Endodermal cell (in vitro differentiated cells): Measurements from ENCODE around the gene MAP2K5. TPM values are rescaled to one million over a fixed set of nuclear protein-coding genes. Genes with fewer than 3 reads are reported as not detected.

ENCODE experiments used
- DNase-seq: peaks from one replicate; pipeline ENCODE4 v3.0.0-alpha.2; 2017
- H3K27ac ChIP-seq: 2 replicates; pipeline ENCODE4 v1.5.1; 2013; ENCODE audit warnings: mild to moderate bottlenecking, low read depth, low read length, moderate library complexity
- H3K27me3 ChIP-seq: 2 replicates; pipeline ENCODE4 v1.6.1; 2013; ENCODE audit warnings: mild to moderate bottlenecking, low read length, moderate library complexity; ENCODE audit not compliant: insufficient read depth, control insufficient read depth, poor library complexity, severe bottlenecking
- H3K36me3 ChIP-seq: 2 replicates; pipeline ENCODE4 v1.7.0; 2013; ENCODE audit warnings: mild to moderate bottlenecking, low read length, moderate library complexity; ENCODE audit not compliant: control insufficient read depth, insufficient read depth
- H3K4me1 ChIP-seq: one replicate; pipeline ENCODE4 v1.7.0; 2013; ENCODE audit warnings: low read length; ENCODE audit not compliant: control insufficient read depth, insufficient read depth
- H3K4me3 ChIP-seq: 2 replicates; pipeline ENCODE4 v1.5.1; 2013; ENCODE audit warnings: mild to moderate bottlenecking, low read length, moderate library complexity
- H3K9ac ChIP-seq: 2 replicates; pipeline ENCODE4 v1.6.1; 2013; ENCODE audit warnings: mild to moderate bottlenecking, low read length, moderate library complexity; ENCODE audit not compliant: poor library complexity, severe bottlenecking; ENCODE audit errors: extremely low read depth
- H3K9me3 ChIP-seq: 2 replicates; pipeline ENCODE4 v1.6.1; 2013; ENCODE audit warnings: mild to moderate bottlenecking, low read length, moderate library complexity; ENCODE audit not compliant: control insufficient read depth
- H3K27ac Mint-ChIP-seq: 2 replicates; pipeline ENCODE4 v1.8.0; 2020; ENCODE audit warnings: mixed read lengths
- H3K27me3 Mint-ChIP-seq: 2 replicates; pipeline ENCODE4 v1.8.0; 2021; ENCODE audit warnings: mild to moderate bottlenecking, mixed read lengths; ENCODE audit not compliant: insufficient read depth
- H3K36me3 Mint-ChIP-seq: 2 replicates; pipeline ENCODE4 v1.8.0; 2020; ENCODE audit warnings: low read depth, mixed read lengths
- H3K4me1 Mint-ChIP-seq: 2 replicates; pipeline ENCODE4 v1.8.0; 2020; ENCODE audit warnings: mixed read lengths
- H3K4me3 Mint-ChIP-seq: 2 replicates; pipeline ENCODE4 v1.8.0; 2020; ENCODE audit warnings: mild to moderate bottlenecking, moderate library complexity, mixed read lengths
- H3K9me3 Mint-ChIP-seq: 2 replicates; pipeline ENCODE4 v1.8.0; 2020; ENCODE audit warnings: mild to moderate bottlenecking, mixed read lengths
- WGBS, 2 experiments: methylation state at CpG; one replicate each; pipeline versions ENCODE4 v1.1.5 to v1.1.7; 2013; ENCODE audit warnings: missing lambda C conversion rate in 2 of 2, mixed read lengths in 1 of 2; ENCODE audit not compliant: insufficient coverage in 1 of 2, insufficient read length in 1 of 2; 5-methylcytosine and 5-hydroxymethylcytosine counted together
- total RNA-seq, 2 donors: library from RNA; stranded (reverse); fragmentation: NEBNext Ultra II Directional in 1 of 2; extraction: Animal tissue kit (Norgen Biotek cat#: 25700) in 1 of 2; gene quantifications; 2 replicates in 1 of 2; 3 replicates in 1 of 2; pipeline ENCODE4 v1.2.1, GENCODE V29; 2021
- TF ChIP-seq, protein P1 (sequence below): fragments of 200-600 bp; sonication (generic); conservative IDR thresholded peaks from 2 replicates; pipeline ENCODE4 v1.5.0; 2021; ENCODE audit warnings: antibody characterized with exemption, mild to moderate bottlenecking

Gene MAP2K5
- total RNA-seq, 2 donors from 2014 or later: 17.1 to 26.7 TPM

DNA sequence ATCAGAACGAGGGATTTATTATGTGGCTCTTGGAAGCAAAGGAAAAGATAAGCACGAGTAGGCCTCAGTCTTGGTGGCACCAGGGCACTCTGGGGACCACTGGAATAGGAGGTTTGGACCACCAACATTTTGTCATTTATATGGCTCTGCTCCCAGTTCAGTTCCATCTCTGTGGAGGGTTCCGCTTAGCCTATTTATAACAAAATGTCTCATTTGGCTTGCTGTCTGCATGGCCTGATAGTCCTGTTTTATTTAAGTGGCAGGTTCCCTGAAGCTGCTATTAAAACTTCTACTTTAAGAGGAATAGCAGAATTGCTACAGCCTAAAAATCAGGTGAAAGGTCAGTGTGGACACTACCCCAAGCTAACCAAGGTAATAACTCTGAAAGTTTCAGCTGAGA lies 27.2 kb downstream of the MAP2K5 start:
- Mint-ChIP-seq H3K36me3 (peaks cover 8% of the 10 kb centered on the region), H3K4me3 (no peak overlapping the region), H3K27me3 (no peaks in the 10 kb centered on the region), H3K9me3 (no peaks in the 10 kb centered on the region), H3K4me1 (peaks cover 11% of the 10 kb centered on the region), H3K27ac (no peak overlapping the region)
- Histone ChIP-seq H3K36me3 (no peaks in the 10 kb centered on the region), H3K4me3 (no peak overlapping the region), H3K4me1 (no peaks in the 10 kb centered on the region), H3K9ac (no peak overlapping the region), H3K27ac (no peak overlapping the region), H3K9me3 (no peaks in the 10 kb centered on the region), H3K27me3 (no peaks in the 10 kb centered on the region)
- TF ChIP-seq, protein P1, sequence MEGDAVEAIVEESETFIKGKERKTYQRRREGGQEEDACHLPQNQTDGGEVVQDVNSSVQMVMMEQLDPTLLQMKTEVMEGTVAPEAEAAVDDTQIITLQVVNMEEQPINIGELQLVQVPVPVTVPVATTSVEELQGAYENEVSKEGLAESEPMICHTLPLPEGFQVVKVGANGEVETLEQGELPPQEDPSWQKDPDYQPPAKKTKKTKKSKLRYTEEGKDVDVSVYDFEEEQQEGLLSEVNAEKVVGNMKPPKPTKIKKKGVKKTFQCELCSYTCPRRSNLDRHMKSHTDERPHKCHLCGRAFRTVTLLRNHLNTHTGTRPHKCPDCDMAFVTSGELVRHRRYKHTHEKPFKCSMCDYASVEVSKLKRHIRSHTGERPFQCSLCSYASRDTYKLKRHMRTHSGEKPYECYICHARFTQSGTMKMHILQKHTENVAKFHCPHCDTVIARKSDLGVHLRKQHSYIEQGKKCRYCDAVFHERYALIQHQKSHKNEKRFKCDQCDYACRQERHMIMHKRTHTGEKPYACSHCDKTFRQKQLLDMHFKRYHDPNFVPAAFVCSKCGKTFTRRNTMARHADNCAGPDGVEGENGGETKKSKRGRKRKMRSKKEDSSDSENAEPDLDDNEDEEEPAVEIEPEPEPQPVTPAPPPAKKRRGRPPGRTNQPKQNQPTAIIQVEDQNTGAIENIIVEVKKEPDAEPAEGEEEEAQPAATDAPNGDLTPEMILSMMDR: no peak
- no peak for DNase-seq
- WGBS, 2 experiments: 82 to 90% methylated on average over 3 of the region's 3 CpGs

DNA sequence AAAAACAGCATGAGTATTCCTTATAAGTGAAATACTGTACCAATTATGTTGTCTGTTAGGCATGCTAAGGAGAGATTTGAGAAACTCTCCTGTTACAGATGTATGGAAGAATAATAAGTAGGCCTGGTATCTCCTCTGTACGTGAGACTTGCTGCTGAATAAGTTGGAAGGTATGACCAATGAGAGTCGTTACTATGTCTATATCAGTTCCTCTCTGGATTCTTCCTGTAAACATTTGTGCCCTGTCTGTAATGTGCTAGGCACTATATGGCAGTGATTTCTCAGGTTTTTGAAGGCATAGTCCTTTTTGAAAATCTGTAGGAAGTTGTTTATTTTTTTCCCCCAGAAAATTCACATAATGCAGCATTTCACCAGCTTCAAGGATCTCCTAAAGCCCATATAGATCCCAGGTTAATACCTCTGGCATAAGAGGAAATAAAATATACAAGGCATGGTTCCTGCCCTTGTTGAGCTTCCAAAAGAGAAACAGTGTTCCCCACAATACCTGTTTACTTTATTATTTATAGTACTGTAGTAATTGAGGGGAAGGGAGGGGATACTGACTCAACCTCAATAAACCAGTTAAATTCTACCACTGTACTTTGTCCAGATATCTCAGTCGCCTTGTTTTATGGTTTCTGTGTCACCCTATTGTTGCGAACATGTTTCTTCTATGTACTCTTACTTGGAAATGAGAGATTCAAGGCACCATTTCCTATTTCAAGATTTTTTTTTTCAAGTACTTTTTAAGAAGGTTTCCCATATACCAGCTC lies 28.6 kb downstream of the MAP2K5 start:
- Mint-ChIP-seq H3K27ac (no peak overlapping the region), H3K4me3 (no peak overlapping the region), H3K9me3 (no peaks in the 10 kb centered on the region), H3K27me3 (no peaks in the 10 kb centered on the region), H3K36me3 (peaks cover 4% of the 10 kb centered on the region), H3K4me1 (peaks cover 15% of the 10 kb centered on the region)
- no peak for DNase-seq
- Histone ChIP-seq H3K27me3 (no peaks in the 10 kb centered on the region), H3K36me3 (no peaks in the 10 kb centered on the region), H3K9ac (no peak overlapping the region), H3K27ac (no peak overlapping the region), H3K4me3 (no peak overlapping the region), H3K9me3 (no peaks in the 10 kb centered on the region), H3K4me1 (no peaks in the 10 kb centered on the region)
- 92 to 97% methylated on average over 4 of the region's 4 CpGs for WGBS, 2 experiments
- TF ChIP-seq, protein P1: no peak

DNA sequence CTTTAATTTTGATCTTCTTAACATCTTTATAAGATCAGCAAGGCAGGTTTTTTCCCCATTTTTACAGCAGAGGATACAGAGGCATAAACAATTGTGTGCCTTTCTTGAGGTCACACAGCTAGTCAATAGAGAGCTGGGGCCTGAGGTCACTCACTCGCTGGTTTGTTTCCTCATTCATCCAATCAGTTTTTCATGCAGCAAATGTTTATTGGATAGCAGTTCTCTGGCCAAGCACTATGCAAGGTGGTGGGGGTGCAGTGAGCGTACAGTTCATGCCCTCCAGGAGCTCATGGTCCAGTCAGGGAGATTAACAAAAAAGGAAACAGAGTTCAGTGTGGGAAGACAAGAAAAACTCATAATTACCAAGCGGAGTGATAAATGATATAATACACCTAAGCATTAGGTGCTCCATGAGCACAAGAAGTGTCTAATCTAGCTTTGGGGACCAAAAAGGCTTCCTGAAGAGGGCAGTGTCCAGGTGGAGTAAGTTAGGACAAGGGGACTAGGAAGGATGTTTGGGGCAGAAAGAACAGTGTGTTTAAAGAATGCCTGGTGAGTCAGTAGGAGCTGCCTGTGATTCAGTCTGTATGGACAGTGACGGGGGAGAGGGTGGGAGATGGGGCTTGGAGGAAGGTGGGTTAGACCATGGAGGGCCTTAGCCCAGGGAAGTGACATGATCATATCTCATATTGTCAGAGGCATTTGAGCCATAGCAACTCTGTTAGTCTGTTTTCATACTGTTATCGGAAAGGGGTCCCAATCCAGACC lies 29.3 kb downstream of the MAP2K5 start:
- Histone ChIP-seq H3K4me1 (no peaks in the 10 kb centered on the region), H3K27me3 (no peaks in the 10 kb centered on the region), H3K4me3 (no peak overlapping the region), H3K27ac (no peak overlapping the region), H3K36me3 (no peaks in the 10 kb centered on the region), H3K9me3 (no peaks in the 10 kb centered on the region), H3K9ac (no peak overlapping the region)
- peaks cover 4% of the 10 kb centered on the region for H3K36me3 Mint-ChIP-seq
- peaks cover 15% of the 10 kb centered on the region for H3K4me1 Mint-ChIP-seq
- H3K27me3 Mint-ChIP-seq: no peaks in the 10 kb centered on the region
- 86 to 92% methylated on average over 4 to 5 of the region's 5 CpGs for WGBS, 2 experiments
- H3K27ac Mint-ChIP-seq: no peak overlapping the region
- TF ChIP-seq, protein P1: peak; percentile 33
- no peak overlapping the region for H3K4me3 Mint-ChIP-seq
- no peak for DNase-seq
- H3K9me3 Mint-ChIP-seq: no peaks in the 10 kb centered on the region
